ENCODE results near the gene PPP2R3B.

PPP2R3B gene

GRCh38 chrX:291411-291901, 95.3 kb downstream of the PPP2R3B start:
- no peak for DNase-seq

- DNase-seq, result no peak
Measured at GRCh38 chrX:290476-291166, 96.1 kb downstream of the PPP2R3B start.

GRCh38 chrX:288561-288991, 98.1 kb downstream of the PPP2R3B start:
- DNase-seq, result no peak

GRCh38 chrX:287670-288069, 99.0 kb downstream of the PPP2R3B start:
- no peak for DNase-seq

- DNase-seq, result no peak
Measured at GRCh38 chrX:285076-285677, 101.5 kb downstream of the PPP2R3B start.
